CD14-positive monocyte (primary cell): ENCODE data around the gene SYNE2. TPM values are rescaled to one million over a fixed set of nuclear protein-coding genes. Genes with fewer than 3 reads are reported as not detected.

Experiments
- DNase-seq, 3 donors: peaks; one replicate each; pipeline ENCODE4 v3.0.0-alpha.2; 2011 to 2022
- H2AFZ ChIP-seq: 2 replicates; pipeline ENCODE4 v1.6.0; 2012; ENCODE audit warnings: mild to moderate bottlenecking, low read depth, low read length, inconsistent platforms; ENCODE audit not compliant: insufficient read depth, poor library complexity, severe bottlenecking
- H3K27ac ChIP-seq, 2 donors: 1 replicate in 1 of 2; 2 replicates in 1 of 2; pipeline ENCODE4 v1.5.1; 2012 to 2013; ENCODE audit warnings: low read length in 2 of 2, control low read depth in 1 of 2, inconsistent platforms in 1 of 2, low read depth in 1 of 2, mild to moderate bottlenecking in 1 of 2
- H3K27me3 ChIP-seq, 2 donors: one replicate each; pipeline versions ENCODE4 v1.6.0 to v1.6.1; 2011 to 2013; ENCODE audit warnings: low read length in 2 of 2; ENCODE audit not compliant: control insufficient read depth in 2 of 2, insufficient read depth in 2 of 2
- H3K36me3 ChIP-seq, 2 donors: replicated peaks in 1 of 2; 1 replicate in 1 of 2; 2 replicates in 1 of 2; pipeline versions ENCODE4 v1.5.1 to v1.6.1; 2012 to 2013; ENCODE audit warnings: low read length in 2 of 2, control low read depth in 1 of 2, inconsistent platforms in 1 of 2, mild to moderate bottlenecking in 1 of 2; ENCODE audit not compliant: insufficient read depth in 2 of 2, control insufficient read depth in 1 of 2
- H3K4me1 ChIP-seq, 2 donors: 1 replicate in 1 of 2; 2 replicates in 1 of 2; pipeline versions ENCODE4 v1.5.1 to v1.6.1; 2012 to 2013; ENCODE audit warnings: low read length in 2 of 2, control low read depth in 1 of 2, inconsistent platforms in 1 of 2, mild to moderate bottlenecking in 1 of 2, moderate library complexity in 1 of 2; ENCODE audit not compliant: insufficient read depth in 2 of 2, control insufficient read depth in 1 of 2
- H3K4me2 ChIP-seq: replicated peaks from 2 replicates; pipeline ENCODE3; 2012; ENCODE audit warnings: low read length, moderate library complexity, mild to moderate bottlenecking; ENCODE audit not compliant: poor library complexity, severe bottlenecking; ENCODE audit errors: extremely low read depth
- H3K4me3 ChIP-seq, 3 experiments: fragments of 200-600 bp in 1 of 3; sonication (generic) in 1 of 3; replicated peaks in 1 of 3; 1 replicate in 2 of 3; 2 replicates in 1 of 3; pipeline ENCODE4 v1.5.1; 2011 to 2013; ENCODE audit warnings: low read length in 3 of 3, mild to moderate bottlenecking in 3 of 3, control low read depth in 2 of 3, low read depth in 2 of 3, inconsistent platforms in 1 of 3, moderate library complexity in 1 of 3
- H3K79me2 ChIP-seq: 2 replicates; pipeline ENCODE4 v1.6.0; 2012; ENCODE audit warnings: mild to moderate bottlenecking, control low read depth, inconsistent platforms, low read length, moderate library complexity; ENCODE audit not compliant: insufficient read depth
- H3K9ac ChIP-seq: 2 replicates; pipeline ENCODE4 v1.6.0; 2017; ENCODE audit warnings: low read length, mild to moderate bottlenecking; ENCODE audit not compliant: insufficient read depth, poor library complexity, severe bottlenecking
- H3K9me3 ChIP-seq, 2 donors: replicated peaks in 1 of 2; 1 replicate in 1 of 2; 2 replicates in 1 of 2; pipeline versions ENCODE4 v1.5.1 to v1.6.1; 2012 to 2013; ENCODE audit warnings: low read length in 2 of 2, control low read depth in 1 of 2; ENCODE audit not compliant: control insufficient read depth in 1 of 2, insufficient read depth in 1 of 2
- H4K20me1 ChIP-seq: 2 replicates; pipeline ENCODE4 v1.6.0; 2012; ENCODE audit warnings: mild to moderate bottlenecking, low read length, control low read depth, moderate library complexity; ENCODE audit not compliant: insufficient read depth
- H3K27ac Mint-ChIP-seq, 7 donors: one replicate each; pipeline ENCODE4 v1.8.0; 2020; ENCODE audit warnings: mild to moderate bottlenecking in 7 of 7, mixed read lengths in 7 of 7, moderate library complexity in 6 of 7, inconsistent platforms in 2 of 7
- H3K27me3 Mint-ChIP-seq, 3 donors: one replicate each; pipeline ENCODE4 v1.8.0; 2021 to 2022; ENCODE audit warnings: low read depth in 3 of 3, mild to moderate bottlenecking in 3 of 3, mixed read lengths in 3 of 3, moderate library complexity in 3 of 3, inconsistent platforms in 1 of 3
- H3K36me3 Mint-ChIP-seq, 2 donors: one replicate each; pipeline ENCODE4 v1.8.0; 2020; ENCODE audit warnings: mixed read lengths in 2 of 2, inconsistent platforms in 1 of 2, mild to moderate bottlenecking in 1 of 2
- H3K4me1 Mint-ChIP-seq: one replicate; pipeline ENCODE4 v1.8.0; 2020; ENCODE audit warnings: mild to moderate bottlenecking, mixed read lengths
- H3K4me3 Mint-ChIP-seq, 2 donors: one replicate each; pipeline ENCODE4 v1.8.0; 2020; ENCODE audit warnings: mild to moderate bottlenecking in 2 of 2, mixed read lengths in 2 of 2, moderate library complexity in 1 of 2
- H3K9me3 Mint-ChIP-seq, 7 donors: one replicate each; pipeline ENCODE4 v1.8.0; 2020 to 2022; ENCODE audit warnings: mixed read lengths in 7 of 7, mild to moderate bottlenecking in 6 of 7, moderate library complexity in 6 of 7, inconsistent platforms in 2 of 7
- CTCF ChIP-seq: fragments of 200-600 bp; IDR thresholded peaks from one replicate; pipeline ENCODE4 v1.8.0; 2022; ENCODE audit warnings: antibody characterized with exemption, mild to moderate bottlenecking
- WGBS: methylation state at CpG from one replicate; pipeline ENCODE4 v1.1.5; 2013; ENCODE audit warnings: missing lambda C conversion rate; ENCODE audit not compliant: insufficient coverage; 5-methylcytosine and 5-hydroxymethylcytosine counted together
- intact Hi-C, 2 donors: fragments of 100-400 bp; cut with micrococcal nuclease; formaldehyde crosslinking; loops; one replicate each; pipeline versions ENCODE4 v1.15.0 to v1.15.1; 2023
- polyA plus RNA-seq, 3 donors: library from polyadenylated mRNA; depleted of rRNA in 1 of 3; unstranded in 2 of 3; stranded (reverse) in 1 of 3; fragments of 300-500 nt in 2 of 3; fragments of >200 nt in 1 of 3; fragmentation: Illumina TruSeq in 2 of 3; gene quantifications; 1 replicate in 2 of 3; 2 replicates in 1 of 3; pipeline ENCODE4 v1.2.3, GENCODE V29; 2012 to 2021

The SYNE2 gene
- polyA plus RNA-seq, 3 donors: 0.06 to 0.46 (median 0.44) TPM

- no peak overlapping the region for H3K27ac ChIP-seq
- H3K4me2 ChIP-seq: no peak overlapping the region
- no peak overlapping the region for H3K4me3 ChIP-seq
- H3K27ac Mint-ChIP-seq: no peak overlapping the region
- no peaks in the 10 kb centered on the region for H3K4me1 Mint-ChIP-seq
- H2AFZ ChIP-seq: no peak overlapping the region
- H3K4me1 ChIP-seq: no peaks in the 10 kb centered on the region
- no peak overlapping the region for H3K4me3 Mint-ChIP-seq
- peaks cover 0 to 3% of the 10 kb centered on the region in 2 donors for H3K9me3 ChIP-seq
- H3K79me2 ChIP-seq: no peaks in the 10 kb centered on the region
- DNase-seq: no peak
- WGBS: 85% methylated on average over 2 of the region's 3 CpGs
- H3K36me3 ChIP-seq: no peaks in the 10 kb centered on the region
- peaks cover 0 to 10% (median 2%) of the 10 kb centered on the region in 7 donors for H3K9me3 Mint-ChIP-seq
- H3K36me3 Mint-ChIP-seq: no peaks in the 10 kb centered on the region
- no peak for TF ChIP-seq CTCF
- intact Hi-C loops: no loop called here
- H3K27me3 Mint-ChIP-seq: peaks cover 0 to 3% (median 0%) of the 10 kb centered on the region in 3 donors
- H4K20me1 ChIP-seq: no peaks in the 10 kb centered on the region
- no peaks in the 10 kb centered on the region for H3K27me3 ChIP-seq
- H3K9ac ChIP-seq: no peak overlapping the region
Measured at GRCh38 chr14:64247195-64247594, 394.4 kb downstream of the SYNE2 start.

- Mint-ChIP-seq H3K9me3 (peaks cover 0 to 10% (median 1%) of the 10 kb centered on the region in 7 donors), H3K4me1 (no peaks in the 10 kb centered on the region), H3K27ac (no peak overlapping the region), H3K4me3 (no peak overlapping the region), H3K27me3 (peaks cover 0 to 3% (median 0%) of the 10 kb centered on the region in 3 donors), H3K36me3 (no peaks in the 10 kb centered on the region)
- H3K9ac ChIP-seq: no peak overlapping the region
- H3K4me2 ChIP-seq: no peak overlapping the region
- intact Hi-C loops: no loop called here
- no peaks in the 10 kb centered on the region for H3K36me3 ChIP-seq
- H3K4me3 ChIP-seq: no peak overlapping the region
- peaks cover 0 to 3% of the 10 kb centered on the region in 2 donors for H3K9me3 ChIP-seq
- H3K27me3 ChIP-seq: no peaks in the 10 kb centered on the region
- no peak for TF ChIP-seq CTCF
- H3K27ac ChIP-seq: no peak overlapping the region
- no peaks in the 10 kb centered on the region for H4K20me1 ChIP-seq
- H3K4me1 ChIP-seq: no peaks in the 10 kb centered on the region
- no peaks in the 10 kb centered on the region for H3K79me2 ChIP-seq
- DNase-seq: no peak
- H2AFZ ChIP-seq: no peak overlapping the region
- 96% methylated on average over 3 of the region's 4 CpGs for WGBS
Measured at GRCh38 chr14:64248689-64249088, 395.9 kb downstream of the SYNE2 start.
